Stimulated activated CD4-positive, alpha-beta T cell treated with anti-CD3 and anti-CD28 coated beads, Interleukin-12 subunit alpha, Interleukin-12 subunit beta, amount 100 ng/mL, for 24 hours (primary cell): ENCODE measurements around the gene GRIK4.
A peak's percentile ranks its signal among the peaks of the same experiment; 100 is the strongest.

ENCODE experiments used
- DNase-seq, 2 experiments: peaks; one replicate each; pipeline ENCODE4 v3.0.0-alpha.2; 2020; ENCODE audit warnings: low read depth in 2 of 2

GRIK4 gene

DNA sequence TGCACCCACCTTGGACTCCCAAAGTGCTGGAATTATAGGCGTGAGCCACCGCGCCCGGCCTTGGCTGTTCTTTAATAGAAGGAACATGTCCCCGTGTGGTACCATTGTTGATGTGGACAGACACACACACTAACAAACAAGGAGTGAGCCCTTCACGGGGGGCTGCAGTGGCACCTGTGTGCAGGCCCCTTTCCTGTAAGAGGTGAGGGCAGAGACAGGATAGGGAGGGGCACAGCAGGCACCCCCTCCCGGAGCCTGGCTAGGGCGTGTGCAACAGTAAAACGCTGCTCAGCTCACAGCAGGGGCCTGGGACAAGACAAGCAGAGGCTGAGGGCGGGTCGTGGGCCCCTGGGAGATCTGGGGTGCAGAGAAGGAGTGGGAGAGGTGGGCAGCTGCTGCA lies 37.8 kb downstream of the GRIK4 start:
- DNase-seq, result no peak

DNA sequence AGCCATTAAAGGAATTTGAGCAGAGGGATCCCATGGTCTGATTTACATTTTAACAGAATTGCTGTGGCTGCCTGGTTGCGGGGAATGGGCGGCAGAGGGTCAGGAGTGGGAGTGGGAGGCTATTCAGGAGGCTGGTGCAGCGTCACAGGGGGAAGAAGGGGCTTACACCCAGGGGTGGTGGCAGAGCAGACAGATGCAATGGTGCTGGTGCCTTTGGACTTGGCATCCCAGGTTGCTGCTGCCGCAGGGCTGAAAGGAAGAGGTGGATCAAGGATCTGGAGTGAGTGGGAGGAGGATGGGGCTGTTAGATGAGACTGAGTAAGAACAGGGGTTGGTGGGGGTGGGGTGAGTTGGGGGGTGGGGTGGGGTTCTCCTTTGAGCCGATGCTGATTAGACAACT lies 38.5 kb downstream of the GRIK4 start:
- DNase-seq, result no peak

DNA sequence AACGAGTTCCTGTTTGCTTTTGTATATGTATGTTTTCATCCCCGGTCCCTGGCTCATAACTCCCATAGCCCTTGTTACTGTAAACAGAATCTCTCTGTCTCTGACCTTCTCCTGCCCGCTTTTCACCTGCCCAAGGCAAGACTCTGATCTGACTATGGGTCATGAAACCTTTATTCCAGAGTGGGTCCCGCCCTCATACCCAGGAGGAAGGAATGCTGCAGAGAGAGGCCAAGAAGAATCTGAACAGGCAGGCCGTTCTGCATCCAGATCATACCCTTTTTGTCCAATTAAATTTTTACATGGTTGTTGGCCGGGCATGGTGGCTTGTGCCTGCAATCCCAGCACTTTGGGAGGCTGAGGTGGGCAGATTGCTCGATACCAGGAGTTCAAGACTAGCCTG lies 39.6 kb downstream of the GRIK4 start:
- no peak for DNase-seq

DNA sequence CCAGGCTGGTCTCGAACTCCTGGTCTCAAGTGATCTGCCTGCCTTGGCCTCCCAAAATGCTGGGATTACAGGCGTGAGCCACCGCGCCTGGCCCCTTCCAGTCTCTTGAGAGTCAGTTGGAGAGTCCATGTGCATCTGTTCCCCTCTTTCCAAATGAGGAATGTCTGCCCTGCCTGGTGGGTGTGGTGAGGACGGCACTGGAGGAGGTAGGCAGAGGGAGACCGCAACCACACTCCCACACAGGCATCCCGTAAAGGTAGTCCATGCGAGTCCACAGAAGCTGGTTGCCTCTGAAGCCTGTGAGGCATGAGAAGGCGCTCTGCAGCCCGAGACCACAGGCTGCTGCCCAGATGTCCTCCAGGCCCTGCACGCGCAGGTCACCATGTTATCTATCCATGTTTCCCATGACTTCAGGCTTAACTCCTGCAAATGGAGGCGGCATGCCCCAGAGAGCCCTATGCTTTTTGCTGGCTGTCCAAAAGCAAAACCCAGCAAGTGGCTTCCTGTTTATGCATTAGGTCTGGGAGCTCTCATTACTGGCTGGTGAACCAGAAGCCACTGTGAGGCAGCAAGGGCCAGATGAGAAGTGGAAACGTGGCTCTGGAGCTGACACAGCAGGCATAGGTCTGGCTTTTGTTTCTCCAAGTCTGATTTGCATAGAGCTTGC lies 43.4 kb downstream of the GRIK4 start:
- no peak for DNase-seq

DNA sequence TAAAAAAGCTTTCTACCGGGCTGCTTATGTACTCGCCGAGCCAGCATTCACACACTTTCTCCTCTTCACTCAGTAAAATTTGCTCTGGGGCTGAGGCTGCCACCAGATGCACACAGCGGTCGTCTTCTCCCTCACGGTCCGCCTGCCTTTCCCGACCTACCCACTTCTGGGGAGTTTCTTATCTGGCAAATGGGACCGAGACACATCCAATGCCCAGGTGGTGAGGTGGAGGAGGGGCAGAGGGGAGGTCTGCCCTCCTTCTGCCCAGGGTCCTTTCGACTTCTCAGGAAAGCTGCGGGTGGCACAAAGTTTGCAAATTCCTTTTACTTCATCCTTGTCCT lies 43.9 kb downstream of the GRIK4 start:
- no peak for DNase-seq

DNA sequence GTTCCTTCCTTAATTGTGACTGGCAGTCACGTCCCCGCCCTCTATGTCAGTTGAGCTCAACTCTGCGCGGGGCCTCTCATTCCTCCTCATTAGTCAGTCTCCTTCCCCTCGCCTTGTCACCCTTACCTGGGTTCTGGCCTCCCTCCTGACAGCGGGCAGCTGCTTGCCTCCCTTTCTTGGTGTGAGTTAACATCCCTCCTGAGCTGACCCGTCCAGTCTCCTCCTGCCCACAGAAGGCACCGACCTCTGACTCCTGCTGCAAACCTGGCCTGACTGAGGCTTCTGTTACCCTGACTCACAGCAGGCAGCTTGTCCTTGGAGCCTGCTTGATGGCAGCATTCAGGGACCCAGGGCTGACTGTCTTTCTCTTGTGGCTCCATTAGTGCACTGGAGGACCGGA lies 45.2 kb downstream of the GRIK4 start:
- no peak for DNase-seq

DNA sequence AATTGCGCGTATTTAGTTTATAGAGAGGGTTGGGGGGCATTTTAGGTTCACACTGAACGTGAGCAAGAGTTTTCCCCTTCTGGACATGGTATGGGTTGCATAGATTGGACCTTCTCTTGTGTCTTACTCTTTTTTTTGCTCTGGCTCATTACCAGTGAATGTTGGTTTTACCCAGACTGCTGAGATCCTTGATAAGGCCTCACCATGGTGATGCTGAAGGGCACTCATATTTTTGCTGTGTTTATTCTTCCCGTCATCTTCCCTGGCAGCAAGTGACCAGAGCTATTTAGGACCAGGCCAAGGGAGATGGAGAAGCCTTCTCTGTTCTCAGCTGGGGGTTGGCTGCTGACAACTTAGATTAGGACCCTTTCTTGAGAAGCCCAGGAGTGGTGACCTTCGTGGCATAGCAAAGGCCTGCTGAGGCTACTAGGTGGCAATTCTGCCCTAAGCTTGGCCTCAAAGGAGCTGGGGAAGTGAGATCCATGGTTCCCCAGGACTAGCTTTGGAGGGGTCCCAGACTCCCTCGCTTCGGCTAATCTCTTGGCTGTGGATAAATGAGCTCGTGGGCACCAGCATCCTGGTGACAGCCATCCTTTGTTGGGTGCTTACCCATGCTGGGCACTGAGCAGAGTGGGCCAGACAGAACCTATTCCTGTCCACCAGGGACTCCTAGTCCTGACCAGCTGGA lies 47.3 kb downstream of the GRIK4 start:
- DNase-seq, result no peak

DNA sequence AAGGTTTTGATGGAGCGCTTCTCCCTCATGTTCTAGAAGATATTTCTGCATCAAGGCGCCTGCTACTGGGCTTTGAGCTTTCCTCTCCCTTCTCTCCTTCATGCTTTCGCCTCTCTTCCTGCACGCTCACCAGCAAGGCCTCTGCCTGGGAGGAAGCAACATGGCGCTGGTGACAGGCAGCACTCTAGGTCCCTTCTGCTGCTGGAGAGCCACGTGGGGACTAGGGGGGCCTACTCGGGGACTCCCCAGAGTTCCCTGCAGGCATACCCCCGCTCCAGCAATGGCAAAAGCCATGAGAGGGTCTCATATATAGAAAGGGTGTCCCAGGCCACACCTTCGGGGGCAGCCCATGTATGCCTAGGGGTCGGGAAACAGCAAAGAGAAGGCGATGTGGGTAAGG lies 49.7 kb downstream of the GRIK4 start:
- no peak for DNase-seq

DNA sequence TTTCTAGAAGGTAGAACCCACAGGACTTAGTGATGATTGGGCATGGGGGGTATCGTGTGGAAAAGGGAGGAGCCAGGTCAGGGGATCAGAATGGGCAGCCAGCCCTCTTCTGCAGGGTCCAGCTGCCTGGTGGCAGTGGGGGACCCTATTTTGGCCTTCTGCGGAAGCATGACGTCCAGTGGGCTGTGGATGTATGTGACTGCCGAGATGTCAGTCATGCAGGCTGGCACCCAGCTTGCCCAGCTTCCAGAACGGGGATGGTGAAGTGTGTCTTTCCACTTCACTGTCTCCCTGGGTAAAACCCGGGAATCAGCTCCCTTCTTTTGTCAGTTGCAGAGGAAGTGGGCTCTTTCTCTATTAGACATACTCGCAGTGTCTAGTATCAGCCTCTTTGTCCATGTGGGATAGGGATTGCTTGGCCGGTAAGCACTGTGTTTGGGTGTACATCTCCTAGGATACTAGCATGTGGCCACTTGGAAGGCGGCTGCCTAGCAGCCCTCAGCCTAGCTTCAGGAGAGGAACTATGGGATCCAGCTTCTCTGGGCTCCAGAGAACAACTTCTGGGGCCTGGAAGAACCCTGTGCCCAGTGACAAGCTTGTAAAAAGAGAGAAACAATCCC lies 51.4 kb downstream of the GRIK4 start:
- no peak for DNase-seq

DNA sequence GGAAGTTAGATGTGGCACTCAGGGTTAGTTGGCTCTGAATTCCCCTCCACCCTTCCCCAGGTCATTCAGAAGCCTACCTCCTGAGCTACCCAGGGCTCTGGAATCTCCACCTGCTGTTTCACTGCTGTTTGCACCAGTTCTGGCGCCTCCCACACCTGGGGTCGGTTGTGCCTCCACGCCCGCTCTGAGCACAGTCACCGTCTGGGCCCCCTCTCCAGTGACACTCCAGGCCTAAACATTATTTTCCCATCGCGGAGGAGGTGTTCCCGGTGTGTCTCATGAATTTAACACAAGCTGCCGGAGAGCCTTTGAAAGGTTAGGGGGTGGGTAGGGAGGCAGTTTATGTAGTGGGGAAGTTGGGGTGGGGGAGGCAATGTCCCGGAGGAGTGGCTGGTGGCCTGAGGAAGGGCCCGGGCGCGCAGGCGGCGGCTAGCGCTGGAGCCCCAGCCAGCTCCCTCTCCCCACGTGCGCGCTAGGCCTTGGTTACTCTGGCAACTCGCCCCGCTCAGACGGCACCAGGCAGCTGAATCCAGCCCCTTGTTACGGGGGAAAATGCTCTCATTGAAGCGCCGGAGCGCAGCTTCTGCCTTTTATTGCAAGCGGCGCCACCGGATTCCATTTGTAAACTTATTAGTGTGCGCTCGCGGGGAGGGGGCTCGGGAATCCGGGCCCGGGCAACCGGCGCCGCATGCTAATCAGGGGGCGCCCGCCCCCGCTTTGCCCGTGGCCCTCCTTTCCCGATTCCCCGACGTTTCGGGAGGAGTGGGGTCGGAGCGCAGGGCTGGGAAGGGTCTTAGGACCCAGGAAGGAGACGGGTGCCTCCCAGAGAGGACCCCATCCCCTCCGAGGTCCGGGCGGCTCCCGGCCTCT lies 52.4 kb downstream of the GRIK4 start:
- DNase-seq, result no peak

DNA sequence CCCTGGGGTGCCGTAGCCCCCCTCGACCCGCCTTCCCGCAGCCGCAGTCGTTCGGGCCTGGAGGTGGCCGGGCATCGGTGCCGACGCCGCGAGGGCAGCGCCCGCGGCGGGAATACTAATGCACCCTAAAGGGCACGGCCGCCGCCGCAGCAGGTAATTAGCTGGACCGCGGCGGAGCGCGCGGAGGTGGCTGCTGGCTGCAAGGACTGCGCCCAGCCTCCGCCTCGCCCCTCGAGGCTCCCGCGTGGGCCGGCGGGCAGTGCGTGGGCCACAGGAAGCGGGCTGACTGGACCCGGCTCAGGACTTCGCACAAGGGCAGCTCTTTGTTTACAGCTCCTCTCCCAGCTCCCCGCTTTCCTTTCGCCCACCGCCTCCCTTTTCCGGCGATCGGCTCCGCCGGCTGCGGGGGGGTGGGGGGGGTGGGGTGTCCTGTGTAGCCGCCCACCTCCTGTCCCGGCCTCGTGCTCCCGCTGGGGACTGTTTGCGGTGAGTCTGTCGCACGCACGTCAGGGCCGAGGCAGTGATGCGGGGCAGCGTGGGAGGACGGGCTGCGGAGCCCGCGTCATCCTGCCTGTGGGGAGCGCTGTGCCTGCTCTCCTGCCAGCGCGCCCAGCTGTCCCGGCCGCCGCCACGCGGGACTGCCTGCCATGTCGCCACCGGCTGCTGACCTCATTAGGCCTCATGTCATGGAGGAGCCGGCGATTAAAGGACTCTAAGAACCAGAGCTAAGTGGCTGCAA lies 53.2 kb downstream of the GRIK4 start:
- peak in 1 of 2 experiments; percentile 24 for DNase-seq

DNA sequence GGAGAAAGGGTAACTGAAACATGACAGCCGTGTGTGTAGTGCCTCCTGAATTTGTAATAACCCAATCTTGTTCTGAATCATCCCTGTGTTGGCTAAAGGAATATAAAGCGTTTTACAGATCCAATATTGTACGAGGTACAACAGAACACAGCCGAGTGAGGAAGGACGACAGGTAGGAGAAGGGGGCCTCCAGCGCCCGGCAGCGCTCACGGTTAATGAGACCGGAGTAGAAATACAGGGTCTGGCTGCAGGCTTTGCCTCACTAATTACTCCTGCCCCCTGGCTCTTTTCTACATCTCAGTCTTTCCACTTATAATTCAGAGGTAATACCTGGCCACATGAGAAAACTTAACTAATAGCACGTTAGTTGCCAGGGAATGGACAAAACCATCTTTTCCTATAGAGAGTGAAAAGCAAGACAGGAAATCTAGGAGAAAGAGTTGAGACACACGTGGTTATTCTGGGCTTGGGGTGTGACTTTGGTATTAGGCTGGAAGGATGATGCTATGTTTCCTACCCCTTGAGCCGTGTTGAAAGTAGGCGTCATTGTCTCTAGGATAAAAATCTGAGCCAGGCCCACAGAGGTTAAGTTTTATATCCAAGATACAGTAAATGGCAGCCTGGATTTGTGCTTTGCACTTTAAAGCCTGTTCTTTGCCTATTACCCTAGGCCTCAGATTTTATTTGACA lies 54.1 kb downstream of the GRIK4 start:
- no peak for DNase-seq

DNA sequence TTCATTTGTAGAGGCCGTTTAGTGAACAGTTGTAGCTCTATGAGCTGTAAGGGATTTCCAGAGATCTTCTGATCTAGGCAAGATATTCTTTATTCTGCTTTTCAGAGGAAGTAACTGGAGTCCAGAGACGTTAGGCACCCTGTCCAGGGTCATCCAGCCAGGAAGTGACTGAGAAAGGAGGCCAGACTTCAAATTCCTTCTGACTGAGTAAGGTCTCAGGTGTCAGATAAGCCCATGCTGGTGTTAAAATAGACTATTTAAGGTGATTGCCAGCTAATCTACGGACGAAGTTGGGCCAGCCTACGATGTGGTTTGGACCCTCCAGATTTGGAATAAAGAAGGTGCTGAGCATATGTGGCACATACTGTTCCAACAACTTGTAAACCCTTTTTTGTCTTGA lies 54.6 kb downstream of the GRIK4 start:
- DNase-seq, result no peak

DNA sequence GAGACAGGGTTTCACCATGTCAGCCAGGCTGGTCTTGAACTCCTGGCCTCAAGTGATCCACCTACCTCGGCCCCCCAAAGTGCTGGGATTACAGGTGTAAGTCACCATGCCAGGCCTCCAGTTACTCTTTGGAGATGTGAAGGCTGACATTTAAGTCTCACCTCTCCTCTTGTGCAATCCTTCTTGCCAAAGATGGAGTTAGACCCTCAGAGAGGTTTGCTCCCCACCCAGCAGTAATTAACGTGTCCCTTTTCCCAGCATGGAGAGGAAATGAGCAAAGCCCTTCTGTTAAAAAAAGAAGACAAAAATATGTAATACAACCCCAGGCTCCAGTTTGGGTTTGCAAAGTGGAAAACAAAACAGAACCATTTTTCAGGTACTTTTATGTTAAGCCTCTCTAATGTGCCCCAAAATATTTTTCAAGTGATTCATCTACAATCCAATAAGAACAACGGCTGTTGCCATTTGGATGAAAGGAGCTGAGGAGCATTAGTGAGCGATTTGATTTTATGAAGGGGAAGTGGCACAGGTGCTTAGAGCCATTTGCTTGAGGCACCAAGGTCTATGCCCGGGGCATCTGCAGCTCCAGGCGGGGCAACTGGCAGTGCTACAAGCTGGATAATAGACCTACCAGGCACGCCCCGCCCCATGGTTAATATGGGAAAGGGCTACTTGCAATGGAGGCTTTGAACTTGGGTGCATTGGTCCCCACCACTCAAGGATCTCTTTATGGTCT lies 57.2 kb downstream of the GRIK4 start:
- DNase-seq, result no peak

DNA sequence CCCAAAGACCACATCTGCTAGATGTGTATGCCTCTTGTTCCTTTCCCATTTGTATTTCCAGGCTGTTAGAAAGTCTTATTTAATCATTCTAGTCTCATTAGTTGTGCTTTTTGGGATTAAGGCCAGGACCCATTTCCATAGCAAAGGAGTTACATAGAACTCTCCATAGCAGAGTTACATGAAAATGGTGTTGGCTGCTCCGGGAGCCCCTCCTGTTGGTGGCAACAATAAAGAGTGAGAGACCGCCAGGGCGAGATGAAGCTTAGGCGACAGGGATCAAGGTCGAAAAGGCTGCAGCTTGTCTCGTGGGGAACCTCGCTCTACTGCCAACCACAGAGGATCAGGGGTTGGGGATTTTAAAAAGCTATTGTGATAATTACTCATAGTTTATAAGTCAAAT lies 58.3 kb downstream of the GRIK4 start:
- no peak for DNase-seq

DNA sequence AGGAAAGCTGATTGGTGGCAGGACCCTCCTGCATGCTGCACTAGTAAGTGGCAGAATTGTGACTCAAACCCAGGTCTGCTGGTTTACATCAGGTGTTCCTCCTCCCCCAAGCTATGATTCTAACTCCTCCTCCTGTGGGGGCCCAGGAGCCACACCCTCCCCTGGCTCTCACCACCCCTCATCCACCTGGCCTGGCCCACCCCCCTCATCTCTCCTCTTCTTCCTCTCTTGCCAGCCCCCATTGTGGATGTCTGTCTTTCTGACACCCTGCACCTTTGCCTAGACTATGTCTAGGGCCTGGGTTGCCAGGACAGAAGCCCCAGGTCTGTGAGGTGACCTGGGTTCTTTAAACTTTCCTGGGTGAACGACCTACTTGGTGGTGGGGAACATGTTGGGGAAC lies 59.9 kb downstream of the GRIK4 start:
- DNase-seq, result no peak

DNA sequence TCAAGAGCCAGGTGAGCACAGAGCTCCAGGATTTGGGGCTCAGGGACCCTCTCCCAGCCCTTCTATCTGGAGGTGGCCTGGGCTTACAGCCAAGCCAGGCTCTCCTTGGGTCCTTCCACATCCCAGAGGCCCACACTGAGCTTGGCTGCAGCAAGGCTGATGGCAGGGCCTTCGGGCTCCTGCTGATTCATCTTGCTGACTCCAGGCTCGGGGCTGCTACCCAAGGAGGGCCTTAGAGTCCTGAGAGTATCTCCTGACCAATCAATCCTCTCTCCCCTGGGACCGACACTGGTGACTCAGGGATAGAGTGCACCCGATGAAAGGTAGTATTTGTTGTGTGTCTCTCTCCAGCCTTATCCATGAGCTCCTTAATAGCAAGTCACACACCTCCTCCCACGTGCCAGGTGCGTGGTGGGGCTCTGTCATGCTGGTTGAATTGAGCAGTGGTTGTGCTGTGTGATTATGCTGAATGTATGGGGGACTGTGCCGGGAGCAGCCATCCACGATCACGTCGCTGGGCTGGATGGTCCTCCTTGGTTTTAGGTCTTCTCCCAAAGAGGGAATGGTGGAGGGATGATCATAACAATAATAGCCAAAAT lies 62.3 kb downstream of the GRIK4 start:
- DNase-seq, result no peak

DNA sequence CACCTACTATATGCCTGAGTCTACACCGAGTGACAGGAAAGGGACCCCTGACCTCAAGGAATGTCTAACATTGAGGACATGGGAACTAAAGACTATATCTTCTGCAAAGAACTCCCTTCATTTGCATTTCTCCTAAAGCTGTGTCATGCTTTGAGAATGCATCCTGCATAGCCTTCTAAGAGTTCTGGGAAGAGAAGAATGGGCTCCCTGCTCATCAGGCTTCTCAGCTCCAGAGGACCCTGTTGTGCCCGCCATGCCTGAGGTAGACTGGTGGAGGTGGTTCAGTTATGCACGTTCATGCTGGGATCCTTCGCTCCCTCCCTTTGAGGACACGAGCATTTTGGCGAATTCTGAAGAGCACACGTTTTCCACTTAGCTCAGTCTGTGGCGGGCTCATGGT lies 63.3 kb downstream of the GRIK4 start:
- DNase-seq, result no peak

DNA sequence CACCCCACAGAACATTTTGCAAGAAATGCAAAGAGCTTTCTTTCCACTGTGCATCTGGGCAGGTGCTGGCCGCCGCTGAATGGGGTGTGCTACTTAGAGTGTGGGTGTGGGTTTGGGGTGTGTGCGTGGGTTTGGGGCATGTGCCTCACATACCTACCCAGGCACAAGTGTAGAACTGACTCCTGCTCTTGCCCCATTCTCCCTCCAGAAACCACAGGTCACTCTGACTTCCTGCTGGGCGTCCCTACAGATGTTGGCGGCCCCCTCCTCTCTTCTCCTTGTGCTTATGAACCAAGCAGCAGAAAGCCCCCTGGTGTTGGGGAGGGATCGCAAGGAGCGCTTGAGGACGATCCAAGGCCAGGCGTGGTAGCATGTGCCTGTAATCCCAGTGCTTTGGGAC lies 63.9 kb downstream of the GRIK4 start:
- no peak for DNase-seq

DNA sequence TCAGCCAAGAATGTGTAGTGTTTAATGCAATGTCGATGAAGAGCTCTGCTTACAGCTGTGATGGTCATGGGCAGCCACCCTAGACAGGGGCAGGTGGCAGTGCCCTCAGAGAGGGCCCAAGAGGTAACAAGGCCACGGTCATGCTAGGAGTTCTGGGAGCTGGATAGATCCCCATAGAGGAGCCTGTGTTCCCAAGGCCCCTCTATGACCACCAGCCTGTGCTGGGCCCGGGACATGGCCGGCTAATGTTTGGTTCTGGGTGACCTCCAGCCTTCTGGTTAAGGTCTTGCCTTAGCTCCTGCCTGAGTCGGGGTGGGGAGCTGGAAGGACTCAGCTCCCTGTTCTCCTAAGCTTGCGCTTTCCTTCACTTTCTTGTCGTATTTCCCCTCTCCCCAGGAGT lies 65.1 kb downstream of the GRIK4 start:
- no peak for DNase-seq
